HL-60 (cell line): ENCODE results near the gene ATP1A3.
A peak's percentile ranks its signal among the peaks of the same experiment; 100 is the strongest.
"Not testable (repeated sequence)": the region's sequence is repeated elsewhere in the genome, so short reads cannot be mapped to it uniquely, and the experiment has no call there.

Experiments
- DNase-seq, 2 experiments: peaks; one replicate each; pipeline ENCODE4 v3.0.0-alpha.2; 2010 to 2020; ENCODE audit warnings: low read depth in 1 of 2, low spot score in 1 of 2
- H3K27ac ChIP-seq: fragments of 250-450 bp; sonication (Bioruptor Pico); replicated peaks from 2 replicates; pipeline ENCODE4 v1.5.1; 2020; ENCODE audit warnings: mild to moderate bottlenecking, moderate library complexity
- H3K27me3 ChIP-seq: fragments of 250-450 bp; sonication (Bioruptor Pico); 2 replicates; pipeline ENCODE4 v1.5.1; 2021; ENCODE audit warnings: mild to moderate bottlenecking, moderate library complexity; ENCODE audit not compliant: insufficient read depth, poor library complexity, severe bottlenecking
- H3K4me3 ChIP-seq: replicated peaks from 2 replicates; pipeline ENCODE4 v1.5.1; 2011; ENCODE audit warnings: mild to moderate bottlenecking, control low read depth, low read length; ENCODE audit not compliant: insufficient read depth
- GABPA ChIP-seq: IDR thresholded peaks from 2 replicates; pipeline ENCODE4 v1.6.1; 2012; ENCODE audit warnings: low read depth
- POLR2AphosphoS5 ChIP-seq: IDR thresholded peaks from 2 replicates; pipeline ENCODE4 v1.6.1; 2012; ENCODE audit warnings: low read depth
- REST ChIP-seq: IDR thresholded peaks from 2 replicates; pipeline ENCODE4 v1.6.1; 2012; ENCODE audit warnings: low read depth; ENCODE audit not compliant: insufficient replicate concordance
- SPI1 ChIP-seq: IDR thresholded peaks from 2 replicates; pipeline ENCODE4 v1.6.1; 2012; ENCODE audit warnings: low read depth, mild to moderate bottlenecking, borderline replicate concordance
- TF ChIP-seq, protein P1 (sequence below): IDR thresholded peaks from one replicate; pipeline ENCODE4 v1.5.1; 2011; ENCODE audit warnings: low read length, control low read depth, inconsistent platforms; ENCODE audit not compliant: insufficient read depth

The ATP1A3 gene

DNA sequence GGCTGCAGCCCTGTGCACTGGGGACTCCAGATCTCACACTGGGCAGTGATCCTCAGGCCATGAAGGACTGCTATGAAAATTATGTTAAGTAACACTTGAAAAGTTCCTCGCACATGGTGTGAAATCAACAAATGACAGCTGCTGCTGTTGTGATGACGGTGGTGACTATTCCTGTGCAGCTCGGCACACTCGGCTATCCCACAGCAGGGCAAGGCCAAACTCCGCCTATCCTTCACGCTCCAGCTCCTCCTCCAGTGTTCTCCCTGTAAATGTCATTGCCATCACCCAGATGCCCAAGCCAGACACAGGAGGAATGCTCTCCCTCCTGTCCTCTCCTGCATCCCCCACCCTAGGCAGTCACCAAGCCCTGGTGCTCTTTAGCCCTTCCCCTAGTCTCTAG, 44.6 kb upstream of the ATP1A3 start:
- no peak overlapping the region for H3K4me3 ChIP-seq
- H3K27me3 ChIP-seq: no peaks in the 10 kb centered on the region
- no peak for TF ChIP-seq SPI1
- TF ChIP-seq, protein P1, sequence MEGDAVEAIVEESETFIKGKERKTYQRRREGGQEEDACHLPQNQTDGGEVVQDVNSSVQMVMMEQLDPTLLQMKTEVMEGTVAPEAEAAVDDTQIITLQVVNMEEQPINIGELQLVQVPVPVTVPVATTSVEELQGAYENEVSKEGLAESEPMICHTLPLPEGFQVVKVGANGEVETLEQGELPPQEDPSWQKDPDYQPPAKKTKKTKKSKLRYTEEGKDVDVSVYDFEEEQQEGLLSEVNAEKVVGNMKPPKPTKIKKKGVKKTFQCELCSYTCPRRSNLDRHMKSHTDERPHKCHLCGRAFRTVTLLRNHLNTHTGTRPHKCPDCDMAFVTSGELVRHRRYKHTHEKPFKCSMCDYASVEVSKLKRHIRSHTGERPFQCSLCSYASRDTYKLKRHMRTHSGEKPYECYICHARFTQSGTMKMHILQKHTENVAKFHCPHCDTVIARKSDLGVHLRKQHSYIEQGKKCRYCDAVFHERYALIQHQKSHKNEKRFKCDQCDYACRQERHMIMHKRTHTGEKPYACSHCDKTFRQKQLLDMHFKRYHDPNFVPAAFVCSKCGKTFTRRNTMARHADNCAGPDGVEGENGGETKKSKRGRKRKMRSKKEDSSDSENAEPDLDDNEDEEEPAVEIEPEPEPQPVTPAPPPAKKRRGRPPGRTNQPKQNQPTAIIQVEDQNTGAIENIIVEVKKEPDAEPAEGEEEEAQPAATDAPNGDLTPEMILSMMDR: no peak
- no peak for TF ChIP-seq GABPA
- TF ChIP-seq REST: no peak
- no peak for TF ChIP-seq POLR2AphosphoS5
- no peak for DNase-seq
- H3K27ac ChIP-seq: no peak overlapping the region

DNA sequence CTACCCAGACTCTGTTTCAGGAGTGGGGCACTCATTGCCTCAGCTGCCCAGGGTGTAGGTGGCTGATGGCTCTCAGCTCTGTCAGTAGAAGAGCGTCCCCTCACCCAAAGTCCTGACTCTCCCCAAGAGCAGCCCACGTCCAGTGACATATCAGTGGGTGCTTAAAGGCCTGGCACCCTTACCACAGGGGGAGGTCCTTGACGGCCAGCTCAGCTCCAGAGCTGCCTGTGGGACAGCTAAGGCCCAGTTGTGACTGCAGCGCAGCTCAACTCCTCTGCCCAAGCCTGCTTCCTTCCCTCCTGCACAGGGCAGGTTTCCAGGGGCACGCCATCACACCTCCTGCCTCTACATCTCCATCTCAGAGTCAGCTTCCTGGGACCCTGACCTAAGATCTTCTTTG, 43.6 kb upstream of the ATP1A3 start:
- Histone ChIP-seq H3K4me3 (no peak overlapping the region), H3K27ac (no peak overlapping the region), H3K27me3 (no peaks in the 10 kb centered on the region)
- TF ChIP-seq, protein P1: no peak
- TF ChIP-seq GABPA (no peak), POLR2AphosphoS5 (no peak), SPI1 (no peak), REST (no peak)
- DNase-seq: no peak

GRCh38 chr19:42034640-42035391, 40.8 kb upstream of the ATP1A3 start:
- H3K4me3 ChIP-seq, H3K27ac ChIP-seq, H3K27me3 ChIP-seq: not testable (repeated sequence)
- TF ChIP-seq, protein P1: peak; percentile 82
- peak; percentile 34 to 50 for DNase-seq

DNA sequence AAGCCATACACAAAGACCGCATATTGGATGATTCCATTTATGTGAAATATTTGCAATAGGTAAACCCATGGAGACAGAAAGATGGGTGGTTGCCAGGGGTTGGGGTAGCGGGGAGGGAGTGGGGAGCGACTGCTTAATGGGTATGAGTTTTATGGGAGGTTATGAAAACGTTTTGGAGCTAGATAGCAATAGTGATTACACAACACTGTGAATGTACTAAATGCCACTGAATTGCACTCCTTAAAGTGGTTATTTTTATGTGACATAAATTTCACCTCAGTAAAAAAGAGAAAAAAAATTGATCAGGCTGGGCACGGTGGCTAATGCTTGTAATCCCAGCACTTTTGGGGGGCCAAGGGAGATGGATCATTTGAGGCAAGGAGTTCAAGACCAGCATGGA, 39.4 kb upstream of the ATP1A3 start:
- TF ChIP-seq GABPA: no peak
- no peak for TF ChIP-seq REST
- TF ChIP-seq, protein P1: no peak
- TF ChIP-seq POLR2AphosphoS5: no peak
- TF ChIP-seq SPI1: no peak
- Histone ChIP-seq H3K4me3 (no peak overlapping the region), H3K27me3 (no peaks in the 10 kb centered on the region), H3K27ac (no peak overlapping the region)
- DNase-seq: no peak
